ENCODE data around the gene FARS2. TPM values are rescaled to one million over a fixed set of nuclear protein-coding genes. Genes with fewer than 3 reads are reported as not detected.

The FARS2 gene
- total and polyA plus RNA-seq, 9 of the 15 experiments (the other 6 are each of a cell fraction or from before 2014, with no cell fraction given), result 16.5 to 62.2 (median 27.0) TPM

GRCh38 chr6:5541751-5542432 is 280.6 kb downstream of the FARS2 start (continued):
- TF ChIP-seq, protein P1, sequence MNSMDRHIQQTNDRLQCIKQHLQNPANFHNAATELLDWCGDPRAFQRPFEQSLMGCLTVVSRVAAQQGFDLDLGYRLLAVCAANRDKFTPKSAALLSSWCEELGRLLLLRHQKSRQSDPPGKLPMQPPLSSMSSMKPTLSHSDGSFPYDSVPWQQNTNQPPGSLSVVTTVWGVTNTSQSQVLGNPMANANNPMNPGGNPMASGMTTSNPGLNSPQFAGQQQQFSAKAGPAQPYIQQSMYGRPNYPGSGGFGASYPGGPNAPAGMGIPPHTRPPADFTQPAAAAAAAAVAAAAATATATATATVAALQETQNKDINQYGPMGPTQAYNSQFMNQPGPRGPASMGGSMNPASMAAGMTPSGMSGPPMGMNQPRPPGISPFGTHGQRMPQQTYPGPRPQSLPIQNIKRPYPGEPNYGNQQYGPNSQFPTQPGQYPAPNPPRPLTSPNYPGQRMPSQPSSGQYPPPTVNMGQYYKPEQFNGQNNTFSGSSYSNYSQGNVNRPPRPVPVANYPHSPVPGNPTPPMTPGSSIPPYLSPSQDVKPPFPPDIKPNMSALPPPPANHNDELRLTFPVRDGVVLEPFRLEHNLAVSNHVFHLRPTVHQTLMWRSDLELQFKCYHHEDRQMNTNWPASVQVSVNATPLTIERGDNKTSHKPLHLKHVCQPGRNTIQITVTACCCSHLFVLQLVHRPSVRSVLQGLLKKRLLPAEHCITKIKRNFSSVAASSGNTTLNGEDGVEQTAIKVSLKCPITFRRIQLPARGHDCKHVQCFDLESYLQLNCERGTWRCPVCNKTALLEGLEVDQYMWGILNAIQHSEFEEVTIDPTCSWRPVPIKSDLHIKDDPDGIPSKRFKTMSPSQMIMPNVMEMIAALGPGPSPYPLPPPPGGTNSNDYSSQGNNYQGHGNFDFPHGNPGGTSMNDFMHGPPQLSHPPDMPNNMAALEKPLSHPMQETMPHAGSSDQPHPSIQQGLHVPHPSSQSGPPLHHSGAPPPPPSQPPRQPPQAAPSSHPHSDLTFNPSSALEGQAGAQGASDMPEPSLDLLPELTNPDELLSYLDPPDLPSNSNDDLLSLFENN (IDR thresholded peaks at IDR 0.05; ENCODE audit: low read depth in 2 of 2, low read length in 2 of 2), result no peak
- no peak for TF ChIP-seq ZNF165 (CRISPR knock-in tag; IDR thresholded peaks at IDR 0.05; ENCODE audit: borderline replicate concordance)
- TF ChIP-seq, protein P2, sequence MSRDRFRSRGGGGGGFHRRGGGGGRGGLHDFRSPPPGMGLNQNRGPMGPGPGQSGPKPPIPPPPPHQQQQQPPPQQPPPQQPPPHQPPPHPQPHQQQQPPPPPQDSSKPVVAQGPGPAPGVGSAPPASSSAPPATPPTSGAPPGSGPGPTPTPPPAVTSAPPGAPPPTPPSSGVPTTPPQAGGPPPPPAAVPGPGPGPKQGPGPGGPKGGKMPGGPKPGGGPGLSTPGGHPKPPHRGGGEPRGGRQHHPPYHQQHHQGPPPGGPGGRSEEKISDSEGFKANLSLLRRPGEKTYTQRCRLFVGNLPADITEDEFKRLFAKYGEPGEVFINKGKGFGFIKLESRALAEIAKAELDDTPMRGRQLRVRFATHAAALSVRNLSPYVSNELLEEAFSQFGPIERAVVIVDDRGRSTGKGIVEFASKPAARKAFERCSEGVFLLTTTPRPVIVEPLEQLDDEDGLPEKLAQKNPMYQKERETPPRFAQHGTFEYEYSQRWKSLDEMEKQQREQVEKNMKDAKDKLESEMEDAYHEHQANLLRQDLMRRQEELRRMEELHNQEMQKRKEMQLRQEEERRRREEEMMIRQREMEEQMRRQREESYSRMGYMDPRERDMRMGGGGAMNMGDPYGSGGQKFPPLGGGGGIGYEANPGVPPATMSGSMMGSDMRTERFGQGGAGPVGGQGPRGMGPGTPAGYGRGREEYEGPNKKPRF (IDR thresholded peaks at IDR 0.05; ENCODE audit: low read depth, low read length), result no peak
- no peak for TF ChIP-seq ARID2 (IDR thresholded peaks at IDR 0.05)
- no peak for TF ChIP-seq E2F4 (CRISPR knock-in tag; IDR thresholded peaks at IDR 0.05; ENCODE audit: low read depth)
- no peak for TF ChIP-seq HNRNPUL1 (IDR thresholded peaks at IDR 0.05; ENCODE audit: low read length)
- no peak for TF ChIP-seq ZNF512 (tag; IDR thresholded peaks at IDR 0.05)
- no peak for TF ChIP-seq BDP1 (IDR thresholded peaks at IDR 0.05; ENCODE audit: insufficient read depth, insufficient read length)
- 0 out of 2 replicates have a peak, but pooled peaks have one; percentile 60 for TF ChIP-seq JUN (IDR thresholded peaks at IDR 0.05; ENCODE audit: borderline replicate concordance, low read depth, low read length)
- TF ChIP-seq JUN (CRISPR knock-in tag; IDR thresholded peaks at IDR 0.05; ENCODE audit: borderline replicate concordance), result no peak
- no peak for TF ChIP-seq ZNF384 (IDR thresholded peaks at IDR 0.05; ENCODE audit: low read depth, low read length)
- no peak for TF ChIP-seq POU5F1 (IDR thresholded peaks at IDR 0.05; ENCODE audit: borderline replicate concordance, low read depth, low read length, partially characterized antibody)
- TF ChIP-seq, protein P3, sequence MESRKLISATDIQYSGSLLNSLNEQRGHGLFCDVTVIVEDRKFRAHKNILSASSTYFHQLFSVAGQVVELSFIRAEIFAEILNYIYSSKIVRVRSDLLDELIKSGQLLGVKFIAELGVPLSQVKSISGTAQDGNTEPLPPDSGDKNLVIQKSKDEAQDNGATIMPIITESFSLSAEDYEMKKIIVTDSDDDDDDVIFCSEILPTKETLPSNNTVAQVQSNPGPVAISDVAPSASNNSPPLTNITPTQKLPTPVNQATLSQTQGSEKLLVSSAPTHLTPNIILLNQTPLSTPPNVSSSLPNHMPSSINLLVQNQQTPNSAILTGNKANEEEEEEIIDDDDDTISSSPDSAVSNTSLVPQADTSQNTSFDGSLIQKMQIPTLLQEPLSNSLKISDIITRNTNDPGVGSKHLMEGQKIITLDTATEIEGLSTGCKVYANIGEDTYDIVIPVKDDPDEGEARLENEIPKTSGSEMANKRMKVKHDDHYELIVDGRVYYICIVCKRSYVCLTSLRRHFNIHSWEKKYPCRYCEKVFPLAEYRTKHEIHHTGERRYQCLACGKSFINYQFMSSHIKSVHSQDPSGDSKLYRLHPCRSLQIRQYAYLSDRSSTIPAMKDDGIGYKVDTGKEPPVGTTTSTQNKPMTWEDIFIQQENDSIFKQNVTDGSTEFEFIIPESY (CRISPR knock-in tag; IDR thresholded peaks at IDR 0.05), result no peak
- TF ChIP-seq ELF1 (tag; IDR thresholded peaks at IDR 0.05), result no peak
- no peak for TF ChIP-seq THRAP3 (IDR thresholded peaks at IDR 0.05; ENCODE audit: borderline replicate concordance)
- TF ChIP-seq GTF2E2 (tag; IDR thresholded peaks at IDR 0.05), result no peak
